Testis (tissue), 3 donors: ENCODE results near the gene ADARB1. TPM values are rescaled to one million over a fixed set of nuclear protein-coding genes. Genes with fewer than 3 reads are reported as not detected.

Experiments
- DNase-seq: peaks from one replicate; pipeline ENCODE4 v3.0.0-alpha.2; 2019
- H3K27ac ChIP-seq, 2 donors: fragments of 200-600 bp; sonication (generic); one replicate each; pipeline ENCODE4 v1.5.1; 2019
- H3K27me3 ChIP-seq: fragments of 200-600 bp; sonication (generic); one replicate; pipeline ENCODE4 v1.5.1; 2019
- H3K36me3 ChIP-seq: fragments of 200-600 bp; sonication (generic); one replicate; pipeline ENCODE4 v1.5.1; 2017; ENCODE audit warnings: low read depth; ENCODE audit errors: missing control alignments
- H3K4me1 ChIP-seq: fragments of 200-600 bp; sonication (generic); one replicate; pipeline ENCODE4 v1.5.1; 2019
- H3K4me3 ChIP-seq, 2 donors: fragments of 200-600 bp; sonication (generic); one replicate each; pipeline ENCODE4 v1.5.1; 2017 to 2019
- H3K9me3 ChIP-seq: fragments of 200-600 bp; sonication (generic); one replicate; pipeline ENCODE4 v1.5.1; 2017
- CTCF ChIP-seq, 3 experiments: fragments of 450-650 bp in 2 of 3; fragments of 200-600 bp in 1 of 3; sonication (generic) in 1 of 3; IDR thresholded peaks; one replicate each; pipeline ENCODE4 v1.5.1; 2016 to 2019; ENCODE audit warnings: antibody characterized with exemption in 3 of 3, mild to moderate bottlenecking in 2 of 3, moderate library complexity in 1 of 3
- POLR2A ChIP-seq: fragments of 450-650 bp; IDR thresholded peaks from one replicate; pipeline ENCODE4 v1.6.1; 2017; ENCODE audit warnings: antibody characterized with exemption, mild to moderate bottlenecking, moderate library complexity
- WGBS, 2 donors: methylation state at CpG; one replicate each; pipeline ENCODE4 v1.1.5; 2018; 5-methylcytosine and 5-hydroxymethylcytosine counted together
- intact Hi-C: fragments of 100-400 bp; cut with DNase I; formaldehyde crosslinking; loops from one replicate; pipeline ENCODE4 v1.15.1; 2023; ENCODE audit warnings: low total_unique reads
- polyA plus RNA-seq: library from polyadenylated mRNA; stranded (reverse); fragments of 350-450 nt; fragmentation: Illumina TruSeq; extraction: RNeasy Lipid Tissue Mini Kit (QIAGEN cat#74804); gene quantifications from one replicate; pipeline ENCODE4 v1.2.3, GENCODE V29; 2014; ENCODE audit warnings: low read depth, low replicate concordance; ENCODE audit not compliant: insufficient read depth
- total RNA-seq, 2 donors: library from RNA; depleted of rRNA; stranded (reverse); fragments of >200 nt; gene quantifications; one replicate each; pipeline ENCODE4 v1.2.3, GENCODE V29; 2016

Gene ADARB1
- total and polyA plus RNA-seq, 3 donors from 2014 or later, result 17.6 to 23.0 (median 17.6) TPM

GRCh38 chr21:45035477-45035848 lies 38.9 kb upstream of the ADARB1 start:
- H3K27ac ChIP-seq, result no peak overlapping the region
- TF ChIP-seq CTCF (IDR thresholded peaks at IDR 0.05) (no peak), POLR2A (no peak)
- WGBS, 2 donors, result 81 to 86% methylated on average over 7 to 8 of the region's 8 CpGs

GRCh38 chr21:45036630-45037029 lies 37.8 kb upstream of the ADARB1 start:
- intact Hi-C loops, result no loop called here
- no peaks in the 10 kb centered on the region for H3K27me3 ChIP-seq
- no peak for DNase-seq

More at GRCh38 chr21:45035477-45035848, 38.9 kb upstream of the ADARB1 start:
- H3K27me3 ChIP-seq, result no peaks in the 10 kb centered on the region
- H3K36me3 ChIP-seq, result no peaks in the 10 kb centered on the region
- H3K4me1 ChIP-seq, result peaks cover 32% of the 10 kb centered on the region
- H3K4me3 ChIP-seq, result no peak overlapping the region
- no peak for DNase-seq
- intact Hi-C loops, result no loop called here
- H3K9me3 ChIP-seq, result no peaks in the 10 kb centered on the region

GRCh38 chr21:45037986-45038385 lies 36.4 kb upstream of the ADARB1 start:
- no peak overlapping the region for H3K27ac ChIP-seq
- intact Hi-C loops, result no loop called here
- H3K27me3 ChIP-seq, result no peaks in the 10 kb centered on the region
- H3K9me3 ChIP-seq, result no peaks in the 10 kb centered on the region
- TF ChIP-seq POLR2A (no peak), CTCF (IDR thresholded peaks at IDR 0.05) (no peak)
- 90 to 94% methylated on average over 9 of the region's 9 CpGs for WGBS, 2 donors
- H3K4me1 ChIP-seq, result peaks cover 15% of the 10 kb centered on the region
- no peaks in the 10 kb centered on the region for H3K36me3 ChIP-seq
- no peak overlapping the region for H3K4me3 ChIP-seq
- DNase-seq, result no peak

More at GRCh38 chr21:45036630-45037029, 37.8 kb upstream of the ADARB1 start:
- H3K36me3 ChIP-seq, result no peaks in the 10 kb centered on the region
- TF ChIP-seq CTCF (IDR thresholded peaks at IDR 0.05) (no peak), POLR2A (no peak)
- 76 to 85% methylated on average over 1 of the region's 1 CpG for WGBS, 2 donors
- no peaks in the 10 kb centered on the region for H3K9me3 ChIP-seq
- peaks cover 28% of the 10 kb centered on the region for H3K4me1 ChIP-seq
- H3K27ac ChIP-seq, result no peak overlapping the region
- no peak overlapping the region for H3K4me3 ChIP-seq

GRCh38 chr21:45039317-45040156 lies 34.8 kb upstream of the ADARB1 start:
- H3K36me3 ChIP-seq, result no peaks in the 10 kb centered on the region
- intact Hi-C loops, result no loop called here
- TF ChIP-seq POLR2A (no peak), CTCF (IDR thresholded peaks at IDR 0.05) (no peak)
- H3K4me1 ChIP-seq, result peaks cover 10% of the 10 kb centered on the region
- H3K4me3 ChIP-seq, result no peak overlapping the region
- H3K27me3 ChIP-seq, result no peaks in the 10 kb centered on the region
- no peaks in the 10 kb centered on the region for H3K9me3 ChIP-seq
- DNase-seq, result no peak
- 69 to 89% methylated on average over 3 of the region's 3 CpGs for WGBS, 2 donors
- H3K27ac ChIP-seq, result no peak overlapping the region
